ENCODE data around the gene SNAPC2. TPM values are rescaled to one million over a fixed set of nuclear protein-coding genes. Genes with fewer than 3 reads are reported as not detected.

SNAPC2 gene
- total RNA-seq, 1 donor from 2014 or later = 30.5 TPM

DNA sequence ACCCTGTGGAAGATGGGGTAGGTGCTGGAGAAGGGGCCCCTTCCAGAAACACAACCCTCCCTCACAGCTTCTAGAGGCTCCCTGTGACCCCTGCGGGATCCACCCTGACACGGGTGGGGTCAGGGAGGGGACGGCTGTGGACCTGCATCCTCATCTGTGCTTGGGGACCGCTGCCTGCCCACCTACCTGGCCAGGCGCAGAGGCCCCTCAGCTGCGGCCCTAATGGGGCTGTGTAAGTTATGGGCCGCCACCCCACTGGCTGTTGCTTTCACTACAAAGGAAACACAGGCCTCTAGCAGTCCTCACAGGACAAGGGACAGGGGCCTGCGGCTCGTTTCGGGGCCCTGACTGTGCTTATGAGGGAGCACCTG lies 12.8 kb downstream of the SNAPC2 start:
- H3K4me1 ChIP-seq = peaks cover 9 to 34% of the 10 kb centered on the region in 2 donors
- H3K27me3 ChIP-seq = no peaks in the 10 kb centered on the region
- no peak overlapping the region for H3K4me3 ChIP-seq
- H3K9me3 ChIP-seq = no peaks in the 10 kb centered on the region
- H3K36me3 ChIP-seq = peaks cover 65 to 70% of the 10 kb centered on the region in 2 donors
- no peak for DNase-seq (ENCODE audit: low spot score in 2 of 2)
- intact Hi-C loops (cut with DNase I) = no loop called here
- TF ChIP-seq, protein P1, sequence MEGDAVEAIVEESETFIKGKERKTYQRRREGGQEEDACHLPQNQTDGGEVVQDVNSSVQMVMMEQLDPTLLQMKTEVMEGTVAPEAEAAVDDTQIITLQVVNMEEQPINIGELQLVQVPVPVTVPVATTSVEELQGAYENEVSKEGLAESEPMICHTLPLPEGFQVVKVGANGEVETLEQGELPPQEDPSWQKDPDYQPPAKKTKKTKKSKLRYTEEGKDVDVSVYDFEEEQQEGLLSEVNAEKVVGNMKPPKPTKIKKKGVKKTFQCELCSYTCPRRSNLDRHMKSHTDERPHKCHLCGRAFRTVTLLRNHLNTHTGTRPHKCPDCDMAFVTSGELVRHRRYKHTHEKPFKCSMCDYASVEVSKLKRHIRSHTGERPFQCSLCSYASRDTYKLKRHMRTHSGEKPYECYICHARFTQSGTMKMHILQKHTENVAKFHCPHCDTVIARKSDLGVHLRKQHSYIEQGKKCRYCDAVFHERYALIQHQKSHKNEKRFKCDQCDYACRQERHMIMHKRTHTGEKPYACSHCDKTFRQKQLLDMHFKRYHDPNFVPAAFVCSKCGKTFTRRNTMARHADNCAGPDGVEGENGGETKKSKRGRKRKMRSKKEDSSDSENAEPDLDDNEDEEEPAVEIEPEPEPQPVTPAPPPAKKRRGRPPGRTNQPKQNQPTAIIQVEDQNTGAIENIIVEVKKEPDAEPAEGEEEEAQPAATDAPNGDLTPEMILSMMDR (IDR thresholded peaks at IDR 0.05) = no peak
- no peak overlapping the region for H3K27ac ChIP-seq

DNA sequence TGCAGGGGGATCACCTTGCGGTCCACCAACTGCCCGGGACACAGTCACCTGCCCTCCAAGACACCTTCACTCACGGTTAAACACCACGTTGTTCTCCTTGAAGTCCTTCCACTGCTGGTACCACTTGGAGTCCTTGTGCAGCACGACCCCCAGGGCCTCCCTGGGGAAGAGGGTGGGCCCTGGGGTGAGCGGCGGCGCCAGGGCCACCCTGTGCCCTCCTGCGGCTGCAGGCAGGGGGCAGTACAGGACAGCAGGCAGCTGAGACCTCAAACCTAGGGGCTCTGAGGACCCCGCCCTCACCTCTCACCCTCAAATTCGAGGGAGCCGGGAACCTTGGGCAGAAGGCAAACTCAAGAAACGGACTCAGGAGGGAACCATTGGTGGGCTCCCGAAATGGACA lies 13.3 kb downstream of the SNAPC2 start:
- Histone ChIP-seq H3K4me1 (peaks cover 9 to 29% of the 10 kb centered on the region in 2 donors), H3K9me3 (no peaks in the 10 kb centered on the region), H3K36me3 (peaks cover 70 to 73% of the 10 kb centered on the region in 2 donors), H3K4me3 (no peak overlapping the region), H3K27me3 (no peaks in the 10 kb centered on the region), H3K27ac (no peak overlapping the region)
- no peak for DNase-seq (ENCODE audit: low spot score in 2 of 2)
- TF ChIP-seq, protein P1 (IDR thresholded peaks at IDR 0.05) = no peak
- intact Hi-C loops (cut with DNase I) = no loop called here

DNA sequence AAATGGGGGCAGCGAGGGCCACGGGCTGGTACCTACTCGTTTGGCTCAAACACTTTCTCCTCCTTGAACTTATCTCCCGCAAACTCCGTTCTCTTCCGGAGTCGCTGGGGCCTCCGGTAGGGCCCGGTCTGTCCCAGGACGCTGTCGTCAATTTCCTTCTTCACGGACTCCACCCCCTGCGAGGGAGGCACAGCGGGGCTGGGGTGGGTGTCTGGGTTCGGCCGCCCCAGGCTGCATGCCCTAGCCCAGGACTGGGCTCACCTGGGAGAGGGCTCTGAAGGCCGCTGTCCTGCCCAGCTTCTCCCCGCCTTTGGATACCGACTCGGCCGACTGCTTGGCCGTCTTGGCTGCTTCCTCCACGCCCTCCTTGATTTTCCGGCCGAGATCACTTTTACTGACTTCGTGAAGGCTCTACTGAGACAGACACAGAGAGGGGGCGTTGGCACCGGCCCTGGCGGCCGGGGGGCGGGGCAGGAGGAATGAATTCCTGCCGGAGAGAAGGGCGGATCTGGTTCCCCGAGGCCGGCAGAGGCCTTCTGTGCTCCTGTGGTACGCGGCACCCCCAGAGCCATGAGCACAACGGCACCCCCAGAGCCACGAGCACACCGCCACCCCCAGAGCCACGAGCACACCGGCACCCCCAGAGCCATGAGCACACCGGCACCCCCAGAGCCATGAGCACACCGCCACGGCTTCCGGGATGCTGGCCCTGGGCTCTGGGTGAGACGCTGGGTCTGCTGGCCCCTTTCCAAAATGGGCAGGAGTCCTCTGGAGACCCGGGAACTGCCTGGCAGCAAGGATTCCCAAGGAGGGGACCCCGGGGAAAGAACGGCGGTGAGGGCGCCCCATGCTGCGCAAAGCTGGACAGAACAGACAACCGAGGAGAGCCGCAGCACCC lies 13.9 kb downstream of the SNAPC2 start:
- Histone ChIP-seq H3K27me3 (no peaks in the 10 kb centered on the region), H3K4me3 (no peak overlapping the region), H3K9me3 (no peaks in the 10 kb centered on the region), H3K36me3 (peaks cover 73 to 76% of the 10 kb centered on the region in 2 donors), H3K4me1 (peaks cover 7 to 25% of the 10 kb centered on the region in 2 donors), H3K27ac (no peak overlapping the region)
- DNase-seq (ENCODE audit: low spot score in 2 of 2) = no peak
- TF ChIP-seq, protein P1 (IDR thresholded peaks at IDR 0.05) = no peak
- intact Hi-C loops (cut with DNase I) = no loop called here

DNA sequence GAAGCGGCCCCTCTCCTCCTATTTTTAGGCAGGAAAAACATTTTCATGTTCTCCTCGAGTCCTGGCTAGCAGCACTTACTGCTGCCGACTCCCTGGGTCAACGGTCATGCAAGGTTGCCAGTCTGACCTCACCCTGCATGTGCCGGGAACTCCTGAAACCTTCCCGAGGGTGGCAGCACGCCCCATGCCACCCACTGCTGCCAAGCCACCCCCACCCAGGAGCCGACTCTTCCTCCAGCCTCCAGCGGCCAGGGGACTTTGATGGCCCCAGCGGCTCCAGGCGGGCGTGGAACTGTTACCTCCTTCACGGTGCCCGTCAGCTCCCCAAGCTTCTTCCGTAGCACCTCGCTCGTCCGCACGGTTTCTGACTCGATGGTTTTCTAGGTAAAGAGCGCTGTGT lies 14.6 kb downstream of the SNAPC2 start:
- H3K27ac ChIP-seq = no peak overlapping the region
- H3K4me1 ChIP-seq = peaks cover under 1 to 18% of the 10 kb centered on the region in 2 donors
- no peaks in the 10 kb centered on the region for H3K9me3 ChIP-seq
- no peaks in the 10 kb centered on the region for H3K27me3 ChIP-seq
- H3K36me3 ChIP-seq = peaks cover 75 to 76% of the 10 kb centered on the region in 2 donors
- intact Hi-C loops (cut with DNase I) = no loop called here
- DNase-seq (ENCODE audit: low spot score in 2 of 2) = no peak
- TF ChIP-seq, protein P1 (IDR thresholded peaks at IDR 0.05) = no peak
- no peak overlapping the region for H3K4me3 ChIP-seq

DNA sequence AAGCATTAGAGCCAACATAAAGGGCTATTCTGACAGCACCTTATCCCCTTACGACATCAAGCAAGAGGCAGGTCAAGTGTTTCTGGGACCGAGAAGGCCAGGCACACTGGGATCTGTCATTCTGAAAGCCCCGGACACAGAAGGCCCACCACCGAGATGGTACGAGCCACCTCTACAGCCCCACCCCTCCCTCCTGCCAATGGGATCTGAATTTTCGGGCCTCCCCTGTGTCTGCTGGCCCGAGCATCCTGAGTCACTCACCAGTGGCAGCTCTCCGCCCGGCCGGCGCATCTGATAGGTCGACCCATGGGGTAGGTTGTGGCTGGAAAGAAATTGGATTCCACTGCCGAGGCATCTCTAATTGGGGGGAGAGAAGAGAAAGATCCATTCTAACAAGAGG lies 20.7 kb downstream of the SNAPC2 start:
- Histone ChIP-seq H3K4me3 (no peak overlapping the region), H3K4me1 (peaks cover 0 to 13% of the 10 kb centered on the region in 2 donors), H3K27me3 (no peaks in the 10 kb centered on the region), H3K9me3 (no peaks in the 10 kb centered on the region), H3K27ac (no peak overlapping the region), H3K36me3 (peaks cover 39 to 41% of the 10 kb centered on the region in 2 donors)
- DNase-seq (ENCODE audit: low spot score in 2 of 2) = no peak
- TF ChIP-seq, protein P1 (IDR thresholded peaks at IDR 0.05) = no peak
- intact Hi-C loops (cut with DNase I) = no loop called here
